NCI-H1930 (cell line): ENCODE data around the gene SRGAP3.

Experiments used
- DNase-seq, 2 experiments: peaks; one replicate each; lab custom pipeline; 2025; lab: John Stamatoyannopoulos, UW

Gene SRGAP3

DNA sequence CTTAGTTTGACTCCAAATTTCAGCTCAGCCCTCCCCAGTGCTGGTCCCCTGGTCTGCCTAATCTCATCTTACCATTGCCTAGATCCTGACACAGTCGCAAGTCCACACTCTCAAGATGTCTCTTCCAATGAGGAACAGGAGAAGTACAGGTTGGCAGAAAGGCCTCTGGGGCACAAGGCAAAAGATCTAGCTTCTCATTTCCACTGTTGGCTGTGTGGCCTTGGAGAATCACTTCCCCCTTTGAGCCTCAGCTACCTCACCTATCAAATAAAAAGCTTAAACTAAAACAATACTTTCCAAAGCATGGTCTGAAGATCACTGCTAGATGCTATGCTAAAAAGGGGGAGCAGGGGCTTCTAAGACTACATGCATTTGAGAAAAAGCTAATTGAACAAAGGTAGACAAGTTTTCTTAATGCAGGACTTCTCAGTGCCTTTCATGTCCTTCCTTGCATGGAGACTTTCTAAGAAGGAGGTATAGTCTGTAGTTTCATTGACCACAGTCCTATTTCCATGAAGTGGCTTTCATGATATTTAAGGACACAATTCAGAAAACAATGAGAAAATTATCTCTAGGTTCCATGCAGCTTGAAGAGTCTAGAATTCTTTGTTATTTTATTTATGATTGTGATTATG lies 168.1 kb downstream of the SRGAP3 start:
- no peak for DNase-seq

- no peak for DNase-seq
These were observed 169.3 kb downstream of the SRGAP3 start for GRCh38 chr3:9080163-9080562.

DNA sequence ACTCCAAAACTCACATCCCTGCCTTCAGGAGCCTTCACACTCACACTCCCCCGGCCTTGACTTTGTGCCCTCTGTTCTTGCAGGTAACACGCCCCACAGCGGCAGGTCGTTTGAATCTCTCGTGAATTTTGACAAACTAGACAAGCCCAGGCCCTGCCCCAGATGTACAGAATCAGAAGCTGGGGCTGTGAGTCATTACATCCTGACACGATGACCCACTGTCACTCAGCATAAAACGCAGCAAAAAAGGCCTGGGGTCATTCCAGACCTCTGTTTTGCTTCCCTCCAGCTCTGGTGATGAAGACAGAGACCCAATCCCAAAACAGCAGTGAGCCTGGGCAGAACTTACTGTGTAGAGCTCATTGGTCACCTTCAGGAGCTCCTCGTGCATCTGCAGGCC lies 169.8 kb downstream of the SRGAP3 start:
- no peak for DNase-seq

GRCh38 chr3:9078561-9079240 lies 170.7 kb downstream of the SRGAP3 start:
- DNase-seq: no peak

GRCh38 chr3:9077029-9077428 lies 172.4 kb downstream of the SRGAP3 start:
- DNase-seq: no peak

GRCh38 chr3:9075762-9076161 lies 173.7 kb downstream of the SRGAP3 start:
- DNase-seq: no peak

- no peak for DNase-seq
These were observed 175.4 kb downstream of the SRGAP3 start for GRCh38 chr3:9074079-9074478.

GRCh38 chr3:9072667-9073009 lies 176.8 kb downstream of the SRGAP3 start:
- DNase-seq: no peak

DNA sequence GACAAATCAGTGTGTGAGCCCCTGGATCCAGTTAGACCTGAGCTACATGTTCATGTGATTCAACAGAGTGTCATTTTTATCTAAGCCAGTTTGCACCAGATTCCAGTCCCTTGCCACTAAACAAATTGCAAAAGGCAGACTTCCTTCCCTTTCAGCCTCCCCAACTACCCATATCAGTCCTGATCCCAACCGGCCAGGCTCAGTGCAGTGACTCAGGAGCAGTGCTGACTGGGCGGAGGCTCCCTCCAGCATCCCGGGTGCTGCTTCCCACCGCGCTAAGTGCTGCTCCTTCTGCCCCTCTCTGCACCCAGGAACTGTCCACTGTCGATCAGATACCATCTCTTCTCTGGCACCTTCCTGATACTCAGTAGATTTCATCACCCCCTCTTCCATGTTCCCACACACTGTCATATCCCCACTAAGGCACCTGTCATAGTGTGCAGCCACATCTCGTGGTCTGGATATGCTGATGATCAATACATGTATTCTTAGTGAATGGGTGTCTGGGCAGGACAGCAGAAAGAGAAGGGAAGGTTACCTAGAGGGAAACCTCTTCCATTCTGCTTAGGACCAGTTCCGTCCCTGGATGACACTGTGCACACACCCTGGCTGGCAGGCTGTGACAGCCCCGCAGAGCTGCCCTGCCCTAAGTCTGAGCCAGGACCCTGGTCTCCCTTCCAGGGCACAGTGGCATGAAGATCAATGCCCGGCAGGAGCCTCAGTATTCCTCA lies 177.3 kb downstream of the SRGAP3 start:
- no peak for DNase-seq

DNA sequence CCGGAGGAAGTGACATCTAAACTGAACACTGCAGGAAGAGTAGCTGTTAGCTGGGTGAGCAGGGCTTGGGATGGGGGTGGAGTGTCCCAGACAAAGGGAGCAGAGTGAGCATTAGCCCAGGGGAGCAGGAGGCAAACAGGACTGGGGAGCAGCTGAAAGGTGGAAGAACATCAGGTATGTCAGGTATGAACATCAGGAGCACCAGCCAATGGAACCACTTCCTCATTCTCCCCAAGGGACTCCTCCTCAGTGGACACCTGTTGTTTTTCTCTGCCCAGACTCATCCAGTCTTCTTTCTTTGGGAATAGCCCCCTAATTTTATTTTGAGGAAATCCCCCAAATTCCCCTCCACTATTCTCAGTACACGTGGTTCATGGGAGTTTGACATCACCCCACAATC lies 178.5 kb downstream of the SRGAP3 start:
- no peak for DNase-seq

DNA sequence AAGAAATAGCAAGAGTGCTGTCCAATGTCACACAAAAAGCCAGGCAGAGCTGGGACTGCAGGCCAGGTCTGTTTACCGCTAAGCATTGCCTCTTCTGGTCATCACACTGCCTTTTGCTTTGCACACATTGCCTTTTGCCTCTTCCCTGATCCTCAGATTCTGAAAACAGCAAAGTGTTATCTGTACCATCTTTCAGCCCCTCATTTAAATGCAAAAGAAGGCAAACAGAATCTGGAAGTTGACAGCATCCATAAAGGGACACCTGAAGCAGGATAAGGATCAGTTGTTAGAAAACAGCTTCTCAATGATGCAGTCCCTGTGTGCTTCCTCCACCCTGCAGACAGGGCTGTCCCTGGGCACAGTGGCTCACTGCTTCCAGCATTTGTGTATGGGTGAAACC lies 179.5 kb downstream of the SRGAP3 start:
- DNase-seq: no peak

- DNase-seq: no peak
These were observed 181.4 kb downstream of the SRGAP3 start for GRCh38 chr3:9068051-9068450.

- peak; percentile 5 for DNase-seq
These were observed 182.0 kb downstream of the SRGAP3 start for GRCh38 chr3:9067352-9067975.

DNA sequence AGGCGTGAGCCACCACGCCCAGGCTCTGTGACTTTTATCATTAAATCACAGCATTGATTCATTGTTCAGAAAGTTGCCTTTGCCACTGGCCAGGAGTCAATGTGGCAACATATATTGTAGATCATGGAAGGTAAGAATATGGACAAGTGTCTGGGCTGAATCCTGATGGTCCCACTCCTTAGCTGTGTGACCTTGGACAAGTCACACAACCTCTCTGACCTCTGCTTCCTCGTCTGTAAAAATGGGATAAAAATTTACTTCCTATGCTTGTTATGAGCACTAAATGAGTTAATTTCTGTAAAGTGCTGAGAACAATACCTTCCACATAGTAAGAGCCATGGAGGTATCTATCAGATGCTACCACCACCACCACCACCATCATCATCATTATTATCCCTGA lies 182.7 kb downstream of the SRGAP3 start:
- DNase-seq: no peak

DNA sequence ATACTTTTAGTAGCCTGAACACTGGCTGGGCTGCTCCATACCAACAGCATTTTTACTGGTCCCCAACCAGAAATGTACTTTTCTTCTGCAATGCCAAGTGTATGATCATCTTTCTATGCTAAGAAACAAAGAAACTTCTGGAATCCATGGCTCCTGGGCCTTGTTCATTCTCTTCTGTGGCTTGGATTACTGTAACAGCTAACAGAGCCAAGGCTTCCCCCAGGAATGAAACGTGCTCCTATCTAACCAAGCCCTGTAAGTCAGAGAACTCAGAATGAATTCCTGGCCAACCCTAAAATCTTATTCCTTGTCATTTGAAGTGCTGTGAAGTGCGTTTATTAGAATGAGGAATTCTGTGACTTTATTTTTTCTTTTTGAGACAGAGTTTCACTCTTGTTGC lies 183.3 kb downstream of the SRGAP3 start:
- no peak for DNase-seq

DNA sequence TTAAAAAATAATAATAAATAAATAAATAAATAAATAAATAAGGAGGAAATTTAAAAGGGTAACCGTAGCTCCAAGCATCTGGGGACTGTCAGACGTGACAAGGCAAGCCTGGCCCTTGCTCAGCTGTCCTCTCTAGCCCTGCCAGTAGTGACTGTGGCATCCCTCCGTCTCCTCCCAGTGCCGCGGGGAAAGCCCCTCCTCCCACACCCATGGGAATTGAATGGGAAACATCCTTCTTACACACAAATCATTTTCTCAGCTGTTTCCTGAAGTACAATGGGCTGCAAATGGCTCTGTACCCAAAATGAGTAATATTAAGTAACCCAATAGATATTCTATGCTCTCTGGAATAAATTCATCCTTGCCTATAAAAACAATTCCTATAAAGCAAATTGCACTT lies 184.6 kb downstream of the SRGAP3 start:
- DNase-seq: no peak

DNA sequence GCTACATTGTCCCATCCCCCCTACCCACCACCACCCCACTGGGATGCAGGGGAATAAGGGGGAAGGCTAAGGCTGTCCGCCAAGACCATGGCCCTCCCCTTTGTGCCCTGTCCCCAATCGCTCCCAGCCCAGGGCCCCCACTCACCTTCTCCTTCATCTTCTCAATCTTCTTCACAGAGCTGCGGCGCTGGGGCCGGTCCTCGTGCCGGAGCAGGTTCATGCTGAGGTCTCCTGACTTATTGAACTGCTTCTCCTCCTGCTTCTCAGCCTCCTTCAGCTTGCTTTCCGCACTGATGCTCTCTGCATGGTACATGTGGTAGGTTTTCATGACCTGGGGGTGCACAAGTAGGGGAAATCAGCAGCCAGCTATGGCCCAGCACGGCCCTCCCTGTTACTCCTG lies 185.2 kb downstream of the SRGAP3 start:
- DNase-seq: no peak

GRCh38 chr3:9062570-9062969 lies 186.9 kb downstream of the SRGAP3 start:
- no peak for DNase-seq

DNA sequence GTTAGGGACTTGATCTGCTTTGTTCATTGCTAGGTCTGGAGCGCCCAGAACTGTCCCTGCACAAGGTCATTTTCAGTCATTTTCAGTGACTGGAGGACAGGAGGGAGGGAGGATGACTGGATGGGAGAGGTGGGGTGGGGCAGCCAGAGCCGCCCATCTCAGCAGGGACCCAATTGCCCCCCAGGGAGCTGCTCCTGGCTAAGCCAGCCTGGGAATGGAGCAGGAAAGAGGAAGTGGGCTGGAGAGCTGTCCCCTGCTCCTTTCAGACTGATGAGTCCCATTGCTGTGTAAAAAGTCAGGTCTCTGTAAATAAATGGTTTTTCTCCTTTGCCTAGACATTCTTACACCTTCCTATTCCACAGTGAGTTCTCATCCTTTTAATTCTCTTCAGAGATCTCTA lies 187.8 kb downstream of the SRGAP3 start:
- no peak for DNase-seq

DNA sequence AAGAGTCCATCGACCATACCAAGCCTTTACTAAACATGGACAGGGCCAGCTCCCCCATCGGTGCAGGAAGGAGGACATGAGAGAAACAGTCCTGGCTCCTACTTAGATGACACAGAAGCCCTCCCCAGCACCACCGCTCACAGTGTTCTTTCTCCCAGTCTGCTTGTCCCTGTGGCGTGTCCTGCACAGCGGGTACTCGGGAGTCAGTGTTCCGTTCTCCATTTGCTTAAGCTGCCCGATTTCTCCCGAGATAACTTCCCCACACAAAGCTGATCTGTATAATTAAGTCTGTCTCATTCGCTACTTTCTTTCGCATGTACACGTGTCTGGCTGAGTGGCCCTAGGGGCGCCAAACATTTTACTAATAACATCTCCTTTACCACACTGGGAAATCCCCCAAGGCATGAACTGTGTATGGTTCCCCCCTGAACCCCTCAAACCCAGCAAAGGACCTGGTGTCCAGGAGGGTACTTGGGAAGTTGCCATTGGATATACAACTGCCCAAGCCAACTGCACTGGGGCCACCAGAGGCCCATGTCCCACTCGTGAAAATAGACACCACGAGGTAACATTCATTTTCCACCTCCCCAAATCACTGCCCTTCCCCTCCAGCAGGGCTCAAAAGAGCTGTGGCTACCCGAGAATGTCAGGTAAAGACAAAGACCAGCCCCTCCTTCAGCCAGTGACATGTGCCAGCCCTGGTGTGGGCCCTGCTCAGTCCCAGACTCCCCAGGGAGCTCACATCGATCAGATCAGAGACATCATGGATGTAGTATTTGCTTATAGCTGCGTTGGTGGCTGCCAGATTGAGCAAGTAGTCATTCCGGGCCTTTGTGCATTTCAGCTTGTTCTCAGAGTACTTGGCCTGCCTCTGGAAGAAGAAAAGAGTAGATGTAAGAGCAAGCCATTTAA lies 189.7 kb downstream of the SRGAP3 start:
- no peak for DNase-seq

GRCh38 chr3:9056581-9056980 lies 192.9 kb downstream of the SRGAP3 start:
- DNase-seq: no peak
